GM18498 (cell line): ENCODE results near the gene ZER1.
"Not testable (repeated sequence)": the region's sequence is repeated elsewhere in the genome, so short reads cannot be mapped to it uniquely, and the experiment has no call there.

Experiments
- ATAC-seq: cut with Tn5 transposase; IDR thresholded peaks from one replicate; pipeline ENCODE4 v1.9.1; 2021; ENCODE audit warnings: mild to moderate bottlenecking, moderate library complexity; ENCODE audit not compliant: unreplicated experiment

The ZER1 gene

GRCh38 chr9:128788445-128788844, 16.7 kb upstream of the ZER1 start:
- ATAC-seq: no peak

GRCh38 chr9:128787659-128788058, 15.9 kb upstream of the ZER1 start:
- ATAC-seq: no peak

GRCh38 chr9:128786681-128787601, 15.2 kb upstream of the ZER1 start, which contains the start of gene TBC1D13:
Gene TBC1D13, plus strand, starts transcription at chr9:128787253. Its CDS starts 101 bp downstream, at chr9:128787354.
- peak; percentile 94 for ATAC-seq

- no peak for ATAC-seq
These were observed 13.7 kb upstream of the ZER1 start for GRCh38 chr9:128785427-128785826.

- no peak for ATAC-seq
These were observed 10.9 kb upstream of the ZER1 start for GRCh38 chr9:128782669-128783068.

GRCh38 chr9:128781187-128782070, 9.7 kb upstream of the ZER1 start:
- no peak for ATAC-seq

GRCh38 chr9:128780093-128780492, 8.4 kb upstream of the ZER1 start:
- ATAC-seq: not testable (repeated sequence)

GRCh38 chr9:128774804-128775203, 3.1 kb upstream of the ZER1 start:
- ATAC-seq: no peak

GRCh38 chr9:128773049-128773448, 1.3 kb upstream of the ZER1 start:
- ATAC-seq: no peak

GRCh38 chr9:128771094-128771721, 519 bp downstream of the ZER1 start:
- ATAC-seq: peak; percentile 35

- no peak for ATAC-seq
These were observed 1.3 kb downstream of the ZER1 start for GRCh38 chr9:128770286-128771030.

GRCh38 chr9:128768606-128769005, 3.1 kb downstream of the ZER1 start:
- ATAC-seq: no peak

- ATAC-seq: no peak
These were observed 6.2 kb downstream of the ZER1 start for GRCh38 chr9:128765499-128765898.

GRCh38 chr9:128764361-128764760, 7.4 kb downstream of the ZER1 start:
- ATAC-seq: no peak

GRCh38 chr9:128762671-128763449, 8.9 kb downstream of the ZER1 start:
- ATAC-seq: no peak

- no peak for ATAC-seq
These were observed 14.1 kb downstream of the ZER1 start for GRCh38 chr9:128757602-128758001.

GRCh38 chr9:128753627-128754026, 18.1 kb downstream of the ZER1 start:
- no peak for ATAC-seq

- ATAC-seq: no peak
These were observed 20.7 kb downstream of the ZER1 start for GRCh38 chr9:128750926-128751595.

- no peak for ATAC-seq
These were observed 24.5 kb downstream of the ZER1 start for GRCh38 chr9:128747241-128747640.
